Activated CD4-positive, CD25-positive, alpha-beta regulatory T cell treated with anti-CD3 and anti-CD28 coated beads, Interleukin-2, amount 50 U/mL, for 24 hours (primary cell): ENCODE results near the gene PRKAG3.
"Not testable (repeated sequence)": the region's sequence is repeated elsewhere in the genome, so short reads cannot be mapped to it uniquely, and the experiment has no call there.

Experiments
- ATAC-seq, 2 donors: fragments of 150-1000 bp; cut with Tn5 transposase; one replicate each; pipeline ENCODE4 v1.10.0; 2021; ENCODE audit warnings: mild to moderate bottlenecking in 1 of 2, moderate library complexity in 1 of 2

PRKAG3 gene

GRCh38 chr2:218861645-218862318 is 30.2 kb upstream of the PRKAG3 start:
- no peak for ATAC-seq

DNA sequence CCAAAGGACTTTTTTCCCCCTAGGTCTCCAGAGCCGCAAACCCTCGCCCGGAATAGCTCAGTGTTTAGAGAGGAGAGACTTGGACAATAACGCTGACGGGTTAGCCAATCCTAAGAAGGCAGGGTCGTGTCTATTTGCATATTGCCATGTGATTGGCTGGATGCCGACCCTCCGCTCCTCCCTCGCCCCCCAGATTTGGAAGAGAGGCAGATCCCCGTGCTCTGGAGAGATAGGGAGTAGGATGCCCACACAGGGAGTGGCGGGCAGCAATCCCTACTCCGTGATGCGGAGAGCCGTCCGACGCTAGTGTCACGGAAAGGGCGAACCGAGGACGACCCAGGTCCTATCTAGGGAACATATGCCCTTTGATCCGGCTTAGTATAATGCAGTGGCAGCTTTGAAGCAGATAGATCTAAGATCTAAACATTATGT is 29.4 kb upstream of the PRKAG3 start:
- ATAC-seq, result no peak

DNA sequence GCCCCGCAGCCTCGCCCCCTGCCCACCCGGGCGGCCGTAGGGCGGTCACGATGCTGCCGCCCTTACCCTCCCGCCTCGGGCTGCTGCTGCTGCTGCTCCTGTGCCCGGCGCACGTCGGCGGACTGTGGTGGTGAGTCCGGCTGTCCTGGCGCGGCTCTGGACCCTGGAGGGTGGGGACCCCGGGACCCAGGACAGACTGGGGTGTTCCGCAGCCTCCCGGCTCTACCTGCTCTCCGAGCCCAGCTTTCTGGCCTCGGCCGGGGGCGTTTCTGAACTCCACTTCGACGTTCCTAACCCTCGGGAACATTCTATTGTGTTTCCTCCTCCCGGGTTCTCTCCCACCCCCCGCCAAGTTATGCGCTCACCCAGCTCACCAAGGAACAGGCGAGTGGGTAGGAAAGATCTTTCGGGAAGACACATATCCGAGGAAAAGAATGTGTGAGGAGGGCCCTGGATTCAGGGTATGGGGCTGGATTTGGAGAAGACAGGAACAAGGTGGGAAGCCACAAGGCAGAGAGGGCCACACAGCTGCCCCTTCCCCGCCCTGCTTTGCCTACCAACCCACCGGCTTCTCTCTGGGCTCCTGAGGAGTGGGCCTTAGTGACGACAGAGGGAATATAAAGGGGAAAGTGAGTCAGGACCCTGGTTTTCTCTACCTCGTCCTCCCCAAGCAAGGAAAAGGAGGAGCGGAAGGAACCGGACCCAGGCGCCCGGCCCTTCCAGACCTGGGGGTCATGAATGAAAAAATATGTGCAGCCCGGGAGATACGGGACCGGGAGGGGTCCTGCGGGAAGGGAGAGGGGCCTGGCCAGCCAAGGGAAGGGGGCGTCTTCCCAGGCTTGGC is 28.6 kb upstream of the PRKAG3 start:
- ATAC-seq, result no peak

DNA sequence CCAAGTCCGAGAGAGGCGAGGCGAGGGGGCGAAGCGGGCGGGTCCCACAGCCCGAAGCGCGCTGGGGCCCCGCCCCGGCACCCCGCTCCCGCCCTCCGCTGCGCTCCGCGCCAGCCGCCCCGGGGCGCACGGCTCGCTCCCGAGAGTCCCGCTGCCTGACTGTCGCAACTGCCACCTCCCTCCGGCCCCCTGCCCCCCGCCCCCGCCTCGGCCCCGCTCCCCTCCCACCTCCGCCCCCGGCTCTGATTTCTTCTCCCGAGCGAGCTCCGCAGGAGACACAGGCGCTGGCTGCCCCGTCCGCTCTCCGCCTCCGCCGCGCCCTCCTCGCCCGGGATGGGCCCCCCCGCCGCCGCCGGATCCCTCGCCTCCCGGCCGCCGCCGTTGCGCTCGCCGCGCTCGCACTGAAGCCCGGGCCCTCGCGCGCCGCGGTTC is 28.0 kb upstream of the PRKAG3 start, which contains the start of gene WNT6:
TSS of gene WNT6 (plus strand) at position 250 of the 432 bp plus-strand sequence. CDS start 233 bp downstream, outside the sequence.
- ATAC-seq, result no peak

DNA sequence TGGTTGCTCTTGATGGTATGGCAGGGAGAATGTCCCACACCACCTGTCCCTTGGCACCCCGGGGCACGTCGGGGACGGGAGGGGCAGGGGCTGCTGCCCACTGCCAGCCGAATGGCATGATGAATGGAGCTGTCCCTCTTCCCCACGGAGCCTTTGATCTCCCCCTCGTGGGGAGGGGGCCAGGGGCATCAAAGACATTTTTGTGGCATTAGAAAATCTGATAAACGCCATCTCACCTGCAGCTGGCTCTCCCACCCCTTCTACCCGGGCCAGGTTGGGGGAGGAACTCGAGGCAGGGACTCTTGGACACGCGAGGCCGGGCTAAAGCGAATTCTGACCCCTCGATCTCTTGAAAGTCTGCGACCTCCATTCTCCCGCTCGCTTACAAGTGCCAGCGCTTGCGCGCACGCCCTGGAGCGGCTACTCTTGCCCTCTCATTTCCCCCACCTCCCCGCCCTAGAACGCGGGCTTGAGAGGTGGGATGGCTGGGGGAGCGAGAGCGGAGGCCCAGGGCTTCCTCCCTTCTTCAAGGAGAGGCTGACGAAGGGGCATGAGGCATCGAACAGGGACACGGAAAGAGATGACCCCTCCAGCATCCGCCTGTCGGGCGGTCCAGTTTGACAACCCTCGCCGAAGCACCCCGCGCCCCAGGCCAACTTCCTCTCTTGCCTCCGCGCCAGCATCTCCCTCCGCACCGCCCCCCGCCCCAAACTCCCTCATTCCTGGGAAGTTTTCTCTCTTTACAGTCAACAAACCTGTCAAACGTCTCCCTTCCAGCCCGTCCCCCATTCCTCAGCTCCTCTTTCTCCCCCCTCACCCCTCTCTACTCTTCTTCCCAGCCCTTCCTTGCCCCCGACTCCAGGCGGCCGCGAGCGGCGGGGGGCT is 27.3 kb upstream of the PRKAG3 start:
- no peak for ATAC-seq

DNA sequence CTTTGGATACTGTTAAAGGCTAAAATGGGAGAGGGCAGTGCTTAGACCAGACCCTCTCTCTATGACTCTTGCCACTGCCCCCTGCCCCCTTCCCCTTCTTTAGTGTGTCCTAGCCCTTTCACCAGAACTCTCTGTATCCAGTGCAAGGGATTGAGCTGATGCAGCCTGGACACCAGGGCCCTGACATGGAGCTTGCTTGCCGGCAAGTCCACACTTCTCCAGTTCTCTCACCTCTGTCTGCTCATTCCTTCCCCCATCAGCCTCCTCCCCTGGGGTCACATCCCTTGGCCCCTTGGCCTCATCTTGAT is 26.5 kb upstream of the PRKAG3 start:
- no peak for ATAC-seq

GRCh38 chr2:218857371-218858137 is 26.0 kb upstream of the PRKAG3 start:
- no peak for ATAC-seq

GRCh38 chr2:218856896-218857243 is 25.3 kb upstream of the PRKAG3 start:
- ATAC-seq, result no peak

- no peak for ATAC-seq
Observed at GRCh38 chr2:218856167-218856895, 24.7 kb upstream of the PRKAG3 start.

- ATAC-seq, result no peak
Observed at GRCh38 chr2:218855305-218856166, 23.9 kb upstream of the PRKAG3 start.

DNA sequence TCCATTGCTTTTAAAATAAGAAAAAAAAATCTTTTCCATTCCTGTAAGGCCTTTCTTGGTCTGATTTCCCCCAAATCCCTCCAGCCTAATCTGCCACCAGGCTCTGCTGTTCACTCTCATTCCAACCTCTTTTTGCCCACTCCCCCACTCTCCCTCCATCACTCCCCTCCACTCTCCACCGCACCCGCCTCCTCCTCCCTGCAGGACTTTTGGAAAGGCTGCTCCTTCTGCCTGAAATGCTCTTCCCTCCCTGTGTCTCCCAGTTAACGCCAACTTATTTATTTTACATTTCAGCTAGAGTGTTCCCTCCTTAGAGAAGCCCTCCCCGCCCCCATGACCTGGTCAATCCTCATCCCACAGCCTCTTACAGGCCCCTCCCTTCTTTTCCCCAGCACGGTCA is 23.3 kb upstream of the PRKAG3 start:
- ATAC-seq, result no peak

DNA sequence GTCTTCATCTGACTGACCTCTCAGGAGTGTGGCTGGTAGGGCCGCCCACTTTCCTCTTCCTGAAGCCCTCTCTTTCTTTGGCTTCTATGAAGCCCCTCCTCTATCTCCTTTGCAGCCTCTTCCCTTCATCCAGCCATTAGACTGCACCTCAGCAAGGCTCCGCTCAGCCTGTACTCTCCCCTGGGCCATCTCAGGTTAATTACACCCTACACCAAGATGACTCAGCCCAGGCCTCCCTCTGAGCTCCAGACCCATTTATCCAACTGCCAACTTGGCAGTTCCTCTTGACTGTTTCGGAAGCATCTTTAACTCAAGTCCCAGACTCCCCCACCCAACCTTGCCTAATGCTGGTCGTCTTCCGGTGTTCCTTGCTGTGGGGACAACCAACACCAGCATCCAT is 22.2 kb upstream of the PRKAG3 start:
- ATAC-seq, result no peak

- peak; percentile 64 to 76 for ATAC-seq
Observed at GRCh38 chr2:218852911-218853667, 21.5 kb upstream of the PRKAG3 start.

DNA sequence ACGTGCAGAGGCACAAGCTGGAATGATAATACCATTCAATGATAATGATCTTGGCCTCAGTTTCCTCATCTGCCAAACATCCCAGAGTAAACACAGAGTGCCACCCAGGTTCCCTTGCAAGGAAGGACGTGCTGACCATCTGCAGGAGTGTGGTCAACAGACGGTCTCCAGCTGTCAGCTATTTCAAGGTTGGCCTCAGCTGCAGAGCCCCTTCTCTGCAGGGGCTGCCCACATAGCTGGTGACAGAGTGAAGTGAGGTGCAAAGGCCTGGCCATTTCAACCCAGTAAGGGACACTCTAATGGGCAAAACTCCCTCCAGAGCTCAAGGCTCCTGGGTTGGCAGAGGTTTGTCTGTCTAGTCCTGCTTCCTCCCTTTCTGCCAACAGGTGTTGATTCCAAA is 19.7 kb upstream of the PRKAG3 start:
- no peak for ATAC-seq

DNA sequence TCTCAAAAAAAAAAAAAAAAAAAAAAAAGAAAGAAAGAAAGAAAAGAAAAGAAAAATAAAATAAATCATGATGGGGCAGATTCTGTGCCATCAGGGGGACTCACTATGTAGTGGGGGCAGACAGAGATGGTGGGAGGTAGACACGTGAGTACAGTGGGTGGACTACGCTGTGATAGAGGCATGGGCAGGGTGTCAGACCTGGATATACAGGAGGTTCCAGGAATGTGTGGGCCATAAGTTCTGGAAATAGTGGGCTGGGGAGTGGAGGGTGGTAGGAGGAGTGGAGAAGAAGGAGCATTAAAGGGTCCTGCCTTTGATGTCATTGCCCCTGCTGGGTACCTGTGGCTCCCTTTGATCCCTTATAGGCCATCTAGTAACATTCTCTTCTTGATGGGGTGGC is 19.2 kb upstream of the PRKAG3 start:
- ATAC-seq, result no peak

GRCh38 chr2:218849721-218850120 is 18.1 kb upstream of the PRKAG3 start:
- no peak for ATAC-seq

- not testable (repeated sequence) for ATAC-seq
Observed at GRCh38 chr2:218846963-218847362, 15.4 kb upstream of the PRKAG3 start.

DNA sequence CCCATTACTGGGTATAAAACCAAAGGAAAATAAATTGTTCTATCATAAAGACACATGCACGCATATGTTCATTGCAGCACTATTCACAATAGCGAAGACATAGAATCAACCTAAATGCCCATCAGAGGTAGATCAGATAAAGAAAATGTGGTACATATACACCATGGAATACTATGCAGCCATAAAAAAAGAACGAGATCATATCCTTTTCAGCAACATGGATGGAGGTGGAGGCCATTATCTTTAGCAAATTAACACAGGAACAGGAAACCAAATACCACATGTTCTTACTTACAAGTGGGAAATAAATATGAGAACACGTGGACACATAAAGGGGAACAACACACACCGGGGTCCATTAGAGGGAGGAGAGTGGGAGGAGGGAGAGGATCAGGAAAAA is 12.7 kb upstream of the PRKAG3 start:
- not testable (repeated sequence) for ATAC-seq

GRCh38 chr2:218839888-218840287 is 8.3 kb upstream of the PRKAG3 start:
- no peak for ATAC-seq

DNA sequence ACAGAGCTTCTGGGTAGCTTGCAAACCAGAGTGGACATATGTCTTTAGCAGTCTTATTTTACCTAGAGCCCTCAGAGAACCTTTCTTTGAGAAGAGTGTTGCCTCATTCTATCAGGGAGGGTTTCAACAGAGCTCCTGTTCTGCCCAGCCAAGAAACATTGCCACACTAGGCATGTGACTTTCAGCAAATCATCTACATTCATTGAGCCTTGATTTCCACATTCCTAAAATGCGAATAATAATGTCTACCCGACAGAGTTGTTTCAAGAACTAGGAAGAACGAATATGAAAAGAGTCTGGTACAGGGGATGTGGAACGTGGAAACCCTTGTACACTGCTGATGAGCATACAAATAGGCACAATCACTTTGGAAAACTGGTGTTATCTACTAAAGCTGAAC is 7.8 kb upstream of the PRKAG3 start:
- no peak for ATAC-seq
